HepG2 (cell line): Measurements from ENCODE around the gene TMEM74B.

Source experiments
- LCORL ChIP-seq, 2 experiments: fragments of 450-650 bp in 1 of 2; sonication (generic) in 1 of 2; formaldehyde crosslinking in 1 of 2; IDR thresholded peaks; 2 replicates each; pipeline versions ENCODE4 v1.5.0 to v1.6.1; 2017 to 2020; ENCODE audit warnings: antibody characterized with exemption in 1 of 2, missing genetic modification reagents in 1 of 2
- SUZ12 ChIP-seq: fragments of 150-350 bp; IDR thresholded peaks from 2 replicates; pipeline ENCODE4 v1.6.1; 2014; ENCODE audit warnings: low read depth, low read length
- ZKSCAN1 ChIP-seq: fragments of 150-350 bp; IDR thresholded peaks from 2 replicates; pipeline ENCODE4 v1.6.1; 2014; ENCODE audit warnings: low read length
- ZNF30 ChIP-seq: sonication (generic); formaldehyde crosslinking; IDR thresholded peaks from 2 replicates; pipeline ENCODE4 v1.5.0; 2020; ENCODE audit warnings: mild to moderate bottlenecking, missing genetic modification reagents
- TF ChIP-seq, protein P1 (sequence below): IDR thresholded peaks from 2 replicates; pipeline ENCODE4 v1.6.1; 2016; ENCODE audit warnings: low read depth, borderline replicate concordance

- TF ChIP-seq, protein P1, sequence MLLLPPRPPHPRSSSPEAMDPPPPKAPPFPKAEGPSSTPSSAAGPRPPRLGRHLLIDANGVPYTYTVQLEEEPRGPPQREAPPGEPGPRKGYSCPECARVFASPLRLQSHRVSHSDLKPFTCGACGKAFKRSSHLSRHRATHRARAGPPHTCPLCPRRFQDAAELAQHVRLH: no peak
- TF ChIP-seq LCORL (IDR thresholded peaks at IDR 0.05): no peak
- no peak for TF ChIP-seq LCORL (CRISPR knock-in tag; IDR thresholded peaks at IDR 0.05)
- no peak for TF ChIP-seq ZNF30 (CRISPR knock-in tag)
- no peak for TF ChIP-seq SUZ12
- TF ChIP-seq ZKSCAN1: no peak
Measured at GRCh38 chr20:1199964-1200363, 15.2 kb upstream of the TMEM74B start.
